HG03064 (cell line): ENCODE measurements around the gene MAMDC2.

Source experiments
- ATAC-seq: cut with Tn5 transposase; IDR thresholded peaks from one replicate; pipeline ENCODE4 v1.9.1; 2021; ENCODE audit warnings: low read depth; ENCODE audit not compliant: unreplicated experiment

Gene MAMDC2, protein sequence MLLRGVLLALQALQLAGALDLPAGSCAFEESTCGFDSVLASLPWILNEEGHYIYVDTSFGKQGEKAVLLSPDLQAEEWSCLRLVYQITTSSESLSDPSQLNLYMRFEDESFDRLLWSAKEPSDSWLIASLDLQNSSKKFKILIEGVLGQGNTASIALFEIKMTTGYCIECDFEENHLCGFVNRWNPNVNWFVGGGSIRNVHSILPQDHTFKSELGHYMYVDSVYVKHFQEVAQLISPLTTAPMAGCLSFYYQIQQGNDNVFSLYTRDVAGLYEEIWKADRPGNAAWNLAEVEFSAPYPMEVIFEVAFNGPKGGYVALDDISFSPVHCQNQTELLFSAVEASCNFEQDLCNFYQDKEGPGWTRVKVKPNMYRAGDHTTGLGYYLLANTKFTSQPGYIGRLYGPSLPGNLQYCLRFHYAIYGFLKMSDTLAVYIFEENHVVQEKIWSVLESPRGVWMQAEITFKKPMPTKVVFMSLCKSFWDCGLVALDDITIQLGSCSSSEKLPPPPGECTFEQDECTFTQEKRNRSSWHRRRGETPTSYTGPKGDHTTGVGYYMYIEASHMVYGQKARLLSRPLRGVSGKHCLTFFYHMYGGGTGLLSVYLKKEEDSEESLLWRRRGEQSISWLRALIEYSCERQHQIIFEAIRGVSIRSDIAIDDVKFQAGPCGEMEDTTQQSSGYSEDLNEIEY

DNA sequence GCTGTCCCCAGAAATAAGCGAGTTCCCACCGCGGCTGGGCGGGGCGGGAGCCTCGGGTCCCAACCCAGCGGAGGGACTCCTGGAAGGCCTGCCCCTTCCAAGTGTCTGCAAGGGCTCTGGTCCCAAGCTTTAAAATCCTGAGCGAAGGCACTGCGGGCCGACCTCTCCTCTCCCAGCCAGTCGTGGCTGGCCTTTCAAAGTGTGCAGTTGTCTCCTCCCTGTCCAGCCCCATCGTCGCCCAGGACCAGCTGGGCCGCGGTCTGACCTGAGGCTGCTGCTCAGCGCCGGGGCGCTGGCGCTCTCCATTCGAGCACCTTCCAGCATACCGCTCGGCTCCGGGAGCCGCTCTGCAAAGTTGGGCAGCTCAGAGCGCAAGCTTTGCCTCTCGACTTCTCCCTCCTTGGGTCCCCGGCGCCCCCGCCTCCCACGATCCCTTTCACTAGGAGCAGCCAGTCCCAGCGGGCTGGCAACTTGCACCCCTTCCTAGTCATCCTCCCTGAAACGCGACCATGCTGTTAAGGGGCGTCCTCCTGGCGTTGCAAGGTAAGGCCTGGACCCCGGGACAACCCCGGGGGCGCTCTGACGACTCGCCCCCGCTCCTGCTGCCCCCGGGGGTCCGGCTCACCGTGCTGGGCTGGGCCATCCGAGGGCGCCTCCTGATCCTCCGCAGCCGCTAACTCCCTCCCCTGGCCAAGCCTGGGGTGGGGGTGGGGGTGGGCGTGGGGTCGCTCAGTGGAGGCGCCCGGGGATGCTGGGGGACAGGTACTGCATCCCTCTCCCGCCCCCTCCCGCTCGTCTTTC, at the start of gene MAMDC2:
TSS of gene MAMDC2 (plus strand) at position 160 of the 801 bp plus-strand sequence. CDS start at position 510, 350 bp downstream.
- no peak for ATAC-seq

DNA sequence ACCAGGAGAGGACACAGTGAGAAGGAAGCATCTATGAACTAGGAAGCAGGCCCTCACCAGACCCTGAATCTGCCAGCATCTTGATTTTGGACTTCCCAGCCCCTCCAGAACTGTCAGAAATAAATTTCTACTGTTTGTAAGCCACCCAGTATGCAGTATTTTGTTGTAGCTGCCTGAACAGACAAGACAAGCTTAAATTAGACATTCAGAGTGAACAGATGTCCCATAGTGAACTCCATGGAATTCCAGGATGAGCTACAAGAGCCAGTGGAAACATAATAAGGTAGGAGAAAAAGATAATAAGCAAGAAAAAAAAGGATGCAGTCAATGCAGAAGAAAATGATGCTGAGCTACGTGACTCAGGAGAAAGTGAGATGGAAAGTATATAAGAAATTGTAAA, 47.8 kb upstream of the MAMDC2 start:
- ATAC-seq = no peak

DNA sequence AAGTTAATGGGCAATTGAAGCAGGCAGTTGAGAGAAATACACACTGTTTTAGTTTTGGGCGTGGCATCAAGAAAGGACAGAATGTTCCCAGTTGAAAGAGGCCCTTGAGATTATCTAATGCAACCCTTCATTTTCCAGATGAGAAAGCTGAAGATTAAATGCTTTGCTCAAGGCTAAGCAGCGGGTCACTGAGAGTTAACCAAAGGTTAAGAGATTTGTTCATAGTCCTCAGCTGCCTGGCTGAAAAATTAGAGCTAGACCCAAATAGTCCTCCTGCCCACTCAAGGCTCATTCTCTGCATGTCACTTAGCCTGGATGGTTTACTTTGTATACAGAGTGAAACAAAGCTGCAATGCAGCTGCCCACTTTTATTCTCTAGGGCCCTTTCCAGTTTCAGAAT, 46.7 kb upstream of the MAMDC2 start:
- no peak for ATAC-seq

DNA sequence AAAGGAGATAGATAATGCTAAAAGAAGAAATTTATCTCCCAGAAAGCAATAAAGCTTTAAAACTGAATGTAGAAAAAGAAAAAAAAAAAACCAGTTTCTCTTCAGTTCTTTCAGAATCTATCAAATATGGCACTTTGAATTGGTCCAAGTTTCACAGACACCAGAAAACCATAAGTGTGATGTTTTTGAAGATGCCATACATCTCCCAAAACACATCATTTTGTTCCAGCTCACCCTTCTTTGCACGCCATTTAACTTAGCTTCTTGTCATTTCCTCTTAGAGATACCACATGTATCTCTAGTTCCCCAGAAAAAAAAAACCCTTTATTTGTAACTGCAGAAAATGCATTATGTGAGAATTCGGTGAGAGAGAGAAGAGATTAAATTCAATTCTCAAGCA, 46.1 kb upstream of the MAMDC2 start:
- ATAC-seq = no peak

DNA sequence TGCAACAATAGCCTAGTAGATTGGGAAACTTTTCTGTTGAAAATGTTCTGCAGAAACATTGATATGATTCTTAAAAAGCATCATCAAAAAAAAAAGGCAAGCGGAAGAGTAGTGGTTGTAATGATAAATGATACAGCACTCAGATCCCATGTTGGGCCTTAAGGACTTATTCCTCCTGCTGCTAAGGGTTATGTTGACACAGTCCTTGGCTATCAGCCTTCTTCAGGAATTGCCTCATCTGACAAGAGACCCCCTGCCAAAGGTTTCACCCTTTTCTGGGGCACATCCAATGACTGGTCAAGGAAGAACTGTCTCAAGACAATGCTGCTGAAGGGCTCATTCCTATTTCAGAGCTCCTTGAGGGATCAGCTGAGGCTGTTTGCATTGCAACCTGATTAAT, 44.3 kb upstream of the MAMDC2 start:
- ATAC-seq = no peak

DNA sequence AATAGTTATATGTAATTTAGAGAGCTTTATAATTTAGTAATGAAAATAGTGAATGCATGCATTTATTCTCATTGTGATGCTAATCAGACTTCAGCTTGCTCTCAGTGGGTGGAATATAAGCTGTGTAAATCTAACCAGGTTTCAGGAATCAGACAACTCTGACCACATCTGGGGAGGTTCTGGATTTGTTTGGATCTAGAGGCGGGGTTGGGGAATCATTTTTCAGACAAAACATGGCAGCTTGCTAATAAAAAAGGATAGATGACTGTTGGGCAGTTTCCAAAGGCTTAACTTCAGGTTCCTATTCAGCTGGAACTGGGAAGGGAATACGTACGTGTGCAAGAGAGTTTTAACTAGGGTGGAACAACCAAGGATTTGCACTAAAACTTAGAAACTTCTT, 43.2 kb upstream of the MAMDC2 start:
- ATAC-seq = no peak

DNA sequence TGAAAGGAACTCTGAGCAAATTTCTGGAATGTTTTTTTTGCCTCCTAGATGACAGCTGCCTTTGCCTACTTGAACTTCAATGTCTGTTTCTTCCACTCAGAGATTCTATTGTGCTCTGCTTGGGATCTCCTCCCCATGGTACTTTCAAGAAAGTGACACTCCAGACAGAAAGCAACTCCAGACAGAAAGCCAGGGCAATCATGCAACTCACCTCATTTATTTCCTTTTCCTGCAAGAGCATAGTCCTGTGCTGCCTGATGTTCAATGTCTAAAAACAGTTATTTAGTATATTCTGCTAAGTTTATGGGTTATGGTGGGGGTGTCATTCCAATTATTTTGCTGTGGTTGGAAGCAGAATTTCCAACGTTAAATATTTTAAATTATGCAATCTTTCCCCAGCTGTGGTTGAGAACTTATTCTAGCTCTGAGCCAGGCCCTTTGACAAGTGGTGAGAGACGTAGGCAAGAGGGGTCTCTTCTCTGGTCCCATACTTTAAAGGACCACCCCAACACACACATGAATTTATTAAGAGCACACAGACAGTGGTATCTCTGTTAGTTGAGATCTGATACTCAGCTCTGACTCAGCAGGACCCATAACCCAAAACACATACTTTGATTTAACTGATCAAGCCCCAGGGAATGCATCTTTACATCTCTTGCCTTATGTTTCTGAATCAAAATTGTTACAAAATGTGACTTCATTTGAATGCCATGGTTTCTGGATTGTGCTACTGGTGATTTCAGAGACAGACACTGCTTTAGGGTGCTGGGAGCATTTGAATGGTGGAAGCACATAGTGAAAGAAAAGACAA, 39.5 kb upstream of the MAMDC2 start:
- ATAC-seq = no peak

DNA sequence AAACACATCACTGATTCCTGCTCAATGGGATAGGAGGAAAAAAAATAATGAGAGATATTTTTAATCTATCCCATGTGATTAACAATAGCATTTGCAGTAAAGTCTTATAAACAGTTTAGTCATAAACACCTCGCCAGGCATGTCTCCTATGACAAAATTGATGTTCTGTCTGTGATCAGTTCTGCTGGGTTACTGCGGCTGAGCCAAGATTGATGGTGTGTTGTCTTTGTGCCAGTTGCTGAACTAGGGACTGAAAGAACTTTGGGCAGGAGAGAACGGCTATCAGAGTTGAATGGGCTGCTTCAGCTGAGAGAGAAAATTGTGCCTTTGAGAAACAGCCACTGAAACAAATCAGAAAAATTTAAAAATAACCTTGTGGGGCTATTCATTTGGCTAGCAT, 37.3 kb upstream of the MAMDC2 start:
- no peak for ATAC-seq

DNA sequence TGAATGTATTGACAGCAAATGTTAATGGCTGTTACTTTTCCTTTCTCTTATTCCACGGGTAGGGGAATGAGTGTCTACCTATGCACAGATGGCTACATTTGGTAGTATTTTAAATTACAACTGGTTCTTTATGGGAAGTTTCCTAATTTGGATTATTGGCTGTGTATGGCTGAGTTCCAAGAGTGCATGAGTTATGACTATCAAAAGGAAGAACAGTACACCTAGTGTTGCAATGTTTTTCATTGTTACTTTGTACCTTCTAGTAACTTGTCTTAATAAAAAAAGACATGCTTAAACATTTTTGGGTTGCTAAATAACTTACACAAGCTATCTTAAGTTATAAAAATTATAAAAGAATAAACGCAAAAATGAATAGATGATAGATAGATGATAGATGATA, 35.8 kb upstream of the MAMDC2 start:
- no peak for ATAC-seq

DNA sequence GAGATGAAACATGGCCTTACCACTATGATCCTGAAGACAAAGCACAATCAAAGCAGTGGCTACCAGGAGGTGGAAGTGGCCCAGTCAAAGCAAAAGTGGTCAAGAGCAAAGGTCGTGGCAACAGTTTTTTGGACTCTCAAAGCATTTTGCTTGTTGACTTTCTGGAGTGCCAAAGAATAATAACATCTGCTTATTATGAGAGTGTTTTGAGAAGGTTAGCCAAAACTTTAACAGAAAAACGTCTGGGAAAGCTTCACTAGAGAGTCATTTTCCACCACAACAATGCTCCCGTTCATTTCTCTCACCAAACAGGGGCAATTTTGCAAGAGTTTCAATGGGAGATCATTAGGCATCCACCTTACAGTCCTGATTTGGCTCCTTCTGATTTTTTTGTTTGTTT, 33.6 kb upstream of the MAMDC2 start:
- no peak for ATAC-seq

DNA sequence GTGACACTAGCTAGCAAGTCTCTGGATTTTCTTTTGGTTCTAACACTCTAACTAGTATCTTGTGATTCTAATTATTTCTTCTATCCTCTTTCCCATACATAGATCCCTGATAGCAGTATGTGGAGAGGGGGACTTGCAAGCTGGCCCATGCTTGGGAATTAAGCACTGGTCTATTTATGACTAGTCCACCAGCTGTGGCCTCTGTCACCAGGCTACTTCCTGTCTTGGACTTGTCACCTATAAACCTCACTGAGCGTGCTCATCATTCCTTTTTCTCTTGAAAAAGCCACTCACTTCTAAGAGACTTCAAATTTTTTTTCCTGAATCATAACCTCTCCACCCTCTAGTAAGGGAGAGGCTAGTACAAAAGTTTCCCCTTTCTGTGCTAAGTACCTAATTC, 32.3 kb upstream of the MAMDC2 start:
- no peak for ATAC-seq

DNA sequence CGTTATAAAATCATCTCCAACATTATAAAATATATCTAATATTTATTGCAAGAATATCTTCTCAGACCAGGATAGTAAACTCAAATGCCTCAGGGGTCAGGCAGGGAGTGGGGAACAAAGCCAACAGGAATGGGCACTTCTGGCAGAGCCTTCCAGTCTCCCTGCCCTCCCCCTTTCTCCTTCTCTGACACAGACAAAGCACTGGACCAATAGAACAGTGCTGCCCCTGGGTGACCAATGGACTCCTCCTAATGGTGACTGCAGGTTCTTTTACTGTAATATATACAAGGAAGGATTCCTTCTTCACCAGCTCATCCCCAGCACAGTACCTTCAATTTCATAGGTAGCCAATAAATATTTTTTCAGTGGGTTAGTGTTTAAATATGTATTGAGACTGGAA, 31.1 kb upstream of the MAMDC2 start:
- ATAC-seq = no peak

DNA sequence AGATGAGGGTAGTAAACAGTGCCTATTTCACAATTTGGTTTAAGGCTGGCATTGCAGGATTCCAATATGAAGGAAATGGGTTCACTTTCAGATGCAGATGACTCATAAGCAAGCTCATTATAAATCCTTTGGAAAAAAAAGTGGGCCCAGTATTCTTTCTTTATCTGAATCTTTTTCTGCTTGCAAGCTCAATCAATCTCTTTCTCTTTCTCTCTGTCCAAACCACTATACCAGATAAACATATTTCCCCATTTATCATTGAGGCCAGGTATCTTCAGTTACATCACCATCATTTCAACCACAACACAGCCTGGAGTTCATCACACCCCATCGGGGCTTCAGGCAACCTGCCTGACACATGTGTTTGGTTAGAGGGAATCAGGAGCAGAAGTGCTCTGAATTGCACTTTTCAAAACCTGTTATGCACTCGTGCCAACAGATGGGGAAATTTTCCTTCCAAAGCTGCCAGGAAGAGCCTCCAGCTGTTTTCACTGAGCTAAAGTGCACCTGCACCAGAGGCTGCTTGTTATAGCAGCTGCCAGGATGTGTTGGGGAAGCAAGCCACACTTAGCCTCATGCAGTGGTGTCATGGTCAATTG, 30.0 kb upstream of the MAMDC2 start:
- no peak for ATAC-seq

DNA sequence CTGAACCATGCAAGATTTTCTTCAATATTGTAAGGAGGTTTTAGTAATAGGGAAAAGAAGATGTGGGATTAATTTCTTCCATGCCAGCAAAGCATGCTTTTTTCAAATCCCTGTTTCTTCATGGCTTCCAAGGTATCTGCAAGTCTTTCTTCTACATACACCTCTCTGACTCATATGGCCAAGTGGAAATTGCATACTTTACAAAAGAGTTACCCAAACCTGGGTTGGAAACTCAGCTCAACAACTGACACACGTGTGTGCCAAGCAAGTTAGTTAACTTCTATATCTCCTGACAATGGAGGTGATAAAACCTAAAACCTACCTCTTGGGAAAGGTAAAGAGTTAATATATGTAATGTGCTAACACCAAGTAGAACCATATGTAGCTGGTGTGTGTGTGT, 28.5 kb upstream of the MAMDC2 start:
- no peak for ATAC-seq

DNA sequence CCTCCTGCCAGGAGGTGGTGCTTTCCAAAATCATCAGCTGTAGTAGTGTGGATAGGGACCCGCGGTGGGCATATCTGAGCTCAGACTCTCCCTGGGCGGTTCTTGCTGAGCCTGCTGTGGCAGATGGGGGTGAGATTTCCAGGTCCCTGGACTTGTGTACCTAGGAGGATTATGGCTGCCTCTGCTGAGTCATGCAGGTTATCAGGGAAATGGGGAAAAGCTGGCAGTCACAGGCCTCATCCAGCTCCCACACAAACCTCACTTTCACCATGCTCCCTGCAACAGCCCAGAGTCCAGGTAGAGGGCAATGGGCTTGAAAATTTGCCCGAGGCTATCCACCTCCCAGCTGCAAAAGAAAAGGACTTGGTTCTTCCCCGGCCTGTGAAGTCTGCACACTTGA, 23.4 kb upstream of the MAMDC2 start:
- ATAC-seq = no peak

DNA sequence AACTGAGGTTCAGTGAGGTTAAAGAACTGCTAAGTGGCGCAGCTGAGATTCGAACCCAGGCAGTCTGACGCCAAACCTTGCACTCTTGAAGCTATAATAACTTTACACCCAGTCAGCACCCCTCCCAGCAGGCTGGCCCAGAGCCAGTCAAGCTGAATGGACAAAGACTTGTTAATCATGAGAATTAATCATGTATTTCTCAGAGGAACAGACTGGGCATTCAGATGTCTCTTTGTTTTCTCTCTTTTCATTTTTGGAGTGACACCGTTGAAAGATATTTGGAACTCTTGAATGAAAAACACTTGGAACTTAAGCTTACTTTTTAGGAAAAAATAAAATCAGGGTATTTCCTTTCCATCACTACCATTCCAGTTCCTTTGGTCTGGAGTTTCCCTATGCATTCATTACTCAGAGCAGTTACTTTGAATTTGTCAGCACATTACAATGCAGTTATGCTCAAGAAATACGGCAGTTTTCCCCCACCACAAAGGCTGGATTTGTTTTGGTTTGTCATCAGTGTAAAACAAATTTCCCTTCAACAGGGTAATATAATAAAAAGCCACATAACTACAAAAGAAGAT, 22.6 kb upstream of the MAMDC2 start:
- ATAC-seq = no peak

DNA sequence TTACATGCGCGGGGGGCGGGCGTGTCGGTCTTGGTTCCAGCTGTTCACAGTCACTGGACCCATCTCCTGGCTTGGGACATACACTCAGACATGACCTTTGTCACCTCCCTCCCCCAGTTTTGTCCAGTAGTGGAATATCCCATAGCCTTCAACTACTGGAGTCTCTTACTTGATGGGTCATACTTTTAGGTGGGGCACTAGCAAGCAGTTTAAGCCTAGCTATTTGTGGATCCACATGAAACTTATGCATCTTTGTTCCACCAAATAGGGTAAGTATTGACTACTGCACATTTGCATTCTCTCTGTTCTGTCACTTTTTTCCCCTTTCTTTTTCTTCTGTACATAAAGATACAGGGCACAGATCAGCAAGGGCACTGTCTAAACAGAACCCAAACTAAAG, 15.4 kb upstream of the MAMDC2 start:
- no peak for ATAC-seq

DNA sequence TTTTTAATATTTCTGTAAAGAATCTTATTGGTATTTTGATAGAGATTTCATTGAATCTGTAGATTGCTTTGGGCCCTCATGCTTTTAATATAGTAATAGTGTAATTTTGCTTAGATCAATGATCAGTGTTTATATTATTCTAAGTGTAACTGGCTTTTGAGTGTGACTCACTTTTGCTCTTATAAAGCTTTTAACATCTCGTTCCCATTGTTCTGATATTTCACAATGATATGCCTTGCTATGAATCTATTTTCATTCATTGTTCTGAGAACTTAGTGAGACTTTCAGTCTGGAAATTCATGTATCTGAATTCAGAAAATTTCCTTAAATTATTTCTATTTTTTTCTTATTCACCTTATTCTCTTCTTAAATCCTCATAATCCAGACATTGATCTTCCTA, 13.5 kb upstream of the MAMDC2 start:
- ATAC-seq = no peak

DNA sequence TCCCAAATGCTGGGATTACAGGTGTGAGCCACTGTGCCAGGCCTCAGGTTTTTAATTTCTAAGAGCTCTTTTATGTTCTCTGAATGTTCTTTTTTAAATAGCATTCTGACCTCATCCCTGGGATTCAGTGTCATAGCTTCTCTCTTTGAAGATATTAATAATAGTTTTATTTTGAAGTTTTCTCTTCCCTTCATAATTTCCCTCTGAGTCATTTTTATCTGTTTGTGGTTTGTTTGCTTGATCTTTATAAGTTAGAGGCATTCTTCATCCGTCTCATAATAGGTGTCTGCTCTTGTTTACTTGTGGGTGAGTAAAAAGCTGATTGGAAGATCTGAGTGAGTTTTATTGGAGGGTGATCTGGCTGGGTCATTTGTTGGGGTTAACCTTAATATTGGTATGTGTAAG, 12.5 kb upstream of the MAMDC2 start:
- ATAC-seq = no peak

DNA sequence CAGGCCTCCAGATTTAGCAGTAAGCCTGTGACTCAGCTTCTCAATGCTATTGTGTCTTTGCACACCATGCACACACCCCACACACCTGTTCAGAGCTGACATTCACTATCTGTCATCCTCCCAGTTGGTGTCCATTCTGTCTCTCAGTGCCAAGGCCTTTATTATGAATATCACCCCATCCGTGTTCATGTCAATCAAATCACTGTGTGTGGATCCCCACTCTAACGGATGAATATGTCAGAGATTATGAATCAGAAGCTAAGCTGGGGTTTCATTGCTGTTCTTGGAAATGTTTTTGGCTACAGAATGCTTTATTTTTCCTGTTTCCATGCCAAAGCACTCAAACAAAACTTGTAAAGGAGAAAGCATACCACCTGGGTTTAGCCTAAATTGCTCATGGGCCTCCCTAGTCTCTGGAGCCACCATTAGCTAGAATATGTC, 9.4 kb upstream of the MAMDC2 start:
- ATAC-seq = no peak
